ACC112 (cell line): ENCODE results near the gene MOK.

Experiments used
- H2AFZ ChIP-seq: fragments of 200-600 bp; sonication (generic); one replicate; pipeline ENCODE4 v1.6.0; 2017; ENCODE audit warnings: antibody characterized with exemption, low read length; ENCODE audit not compliant: unreplicated experiment
- H3K27ac ChIP-seq: fragments of 200-600 bp; sonication (generic); 2 replicates; pipeline ENCODE4 v1.5.1; 2014; ENCODE audit warnings: low read depth, mild to moderate bottlenecking, antibody characterized with exemption, low read length, moderate library complexity
- H3K27me3 ChIP-seq: fragments of 200-600 bp; sonication (generic); 2 replicates; pipeline ENCODE4 v1.6.1; 2014; ENCODE audit warnings: mild to moderate bottlenecking, antibody characterized with exemption, low read length, moderate library complexity, mixed read lengths; ENCODE audit not compliant: insufficient read depth
- H3K36me3 ChIP-seq: fragments of 200-600 bp; sonication (generic); 2 replicates; pipeline ENCODE4 v1.6.1; 2016; ENCODE audit warnings: mild to moderate bottlenecking, antibody characterized with exemption, low read length, moderate library complexity, mixed read lengths; ENCODE audit not compliant: insufficient read depth
- H3K4me1 ChIP-seq: fragments of 200-600 bp; sonication (generic); one replicate; pipeline ENCODE4 v1.6.1; 2016; ENCODE audit warnings: low read length, mixed read lengths; ENCODE audit not compliant: insufficient read depth, unreplicated experiment, control insufficient read depth
- H3K4me3 ChIP-seq: fragments of 200-600 bp; sonication (generic); 2 replicates; pipeline ENCODE4 v1.5.1; 2014; ENCODE audit warnings: mild to moderate bottlenecking, low read depth, low read length
- H3K79me2 ChIP-seq: fragments of 200-600 bp; sonication (generic); one replicate; pipeline ENCODE4 v1.6.0; 2016; ENCODE audit warnings: low read length; ENCODE audit not compliant: control insufficient read depth, unreplicated experiment, insufficient read depth

The MOK gene

DNA sequence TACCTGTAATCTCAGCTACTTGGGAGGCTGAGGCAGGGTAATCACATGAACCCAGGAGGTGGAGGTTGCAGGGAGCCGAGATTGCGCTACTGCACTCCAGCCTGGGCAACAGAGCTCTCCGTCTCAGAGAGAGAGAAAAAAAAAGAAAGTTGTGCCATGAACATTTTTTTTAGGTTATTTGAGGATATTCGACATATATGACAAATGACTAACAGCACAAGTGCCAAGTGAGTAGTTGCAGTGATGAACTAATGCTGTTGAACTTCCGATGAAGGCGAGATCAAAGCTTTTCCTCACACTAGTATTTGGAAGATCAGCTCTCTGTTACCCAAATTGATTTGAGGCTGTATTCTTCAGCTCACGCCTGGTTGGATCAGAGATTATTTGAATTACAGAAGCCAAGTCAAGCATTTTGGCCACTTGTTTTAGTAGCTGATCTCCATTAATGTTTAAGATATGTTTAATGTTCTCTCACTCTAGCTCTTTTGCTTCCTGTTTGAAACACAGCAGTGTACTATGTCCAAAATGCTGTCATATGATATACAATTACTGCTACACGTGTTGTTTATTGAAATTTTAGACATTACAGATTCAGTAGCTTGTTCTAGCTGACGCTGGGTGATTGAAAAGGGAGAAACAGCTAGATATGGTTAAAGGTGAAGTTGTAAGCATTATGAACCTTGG, 121.9 kb downstream of the MOK start:
- no peaks in the 10 kb centered on the region for H3K36me3 ChIP-seq
- no peak overlapping the region for H3K4me3 ChIP-seq
- no peaks in the 10 kb centered on the region for H3K27me3 ChIP-seq
- 0 out of 2 replicates have a peak overlapping the region, but pooled peaks have one; percentile 1 for H3K27ac ChIP-seq
- H3K4me1 ChIP-seq: peaks cover 49% of the 10 kb centered on the region
- H3K79me2 ChIP-seq: peaks cover 69% of the 10 kb centered on the region
- H2AFZ ChIP-seq: no peak overlapping the region

GRCh38 chr14:102182190-102182589, 122.8 kb downstream of the MOK start:
- Histone ChIP-seq H3K36me3 (no peaks in the 10 kb centered on the region), H3K4me1 (peaks cover 40% of the 10 kb centered on the region), H3K79me2 (peaks cover 67% of the 10 kb centered on the region), H2AFZ (no peak overlapping the region), H3K4me3 (no peak overlapping the region), H3K27ac (peak overlapping the region; percentile 13; the same call in 1 of the 2 replicates), H3K27me3 (no peaks in the 10 kb centered on the region)

GRCh38 chr14:102181187-102181586, 123.8 kb downstream of the MOK start:
- Histone ChIP-seq H3K27me3 (no peaks in the 10 kb centered on the region), H3K79me2 (peaks cover 68% of the 10 kb centered on the region), H2AFZ (no peak overlapping the region), H3K27ac (no peak overlapping the region), H3K4me3 (no peak overlapping the region), H3K36me3 (no peaks in the 10 kb centered on the region), H3K4me1 (peaks cover 31% of the 10 kb centered on the region)

DNA sequence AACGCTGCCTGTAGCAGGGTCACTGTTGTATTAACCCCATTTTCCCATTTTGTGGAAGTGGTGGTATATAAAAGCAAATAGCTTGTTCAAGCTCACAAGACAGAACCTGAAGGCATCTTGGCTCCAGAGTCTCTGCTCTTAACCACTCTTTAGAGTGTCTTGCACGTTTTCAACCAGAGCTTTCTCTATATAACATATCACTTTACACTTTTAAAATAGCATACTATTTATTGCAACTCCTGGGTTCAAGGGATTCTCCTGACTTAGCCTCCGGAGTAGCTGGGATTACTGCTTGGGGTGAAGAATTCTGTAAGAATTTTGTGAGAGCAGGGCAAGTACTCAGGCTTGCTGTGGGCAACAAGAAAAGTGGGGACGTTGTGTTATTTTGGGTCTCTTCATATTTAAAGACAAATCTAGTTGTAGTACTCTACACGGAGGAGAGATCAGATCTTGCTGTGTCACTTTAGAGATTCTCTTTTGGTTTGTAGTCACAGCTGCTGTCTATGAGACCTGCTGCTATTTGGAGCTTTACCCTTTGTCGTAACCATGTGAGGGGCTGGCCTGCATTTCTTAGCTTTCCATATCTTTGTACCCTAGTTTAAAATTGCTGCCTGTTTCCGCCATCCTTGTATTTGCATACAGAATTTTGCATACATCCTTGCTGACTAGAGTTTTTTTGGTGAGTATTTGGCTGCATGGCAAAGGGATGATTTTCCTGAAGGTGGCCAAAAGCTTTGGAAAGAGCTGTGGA, 124.5 kb downstream of the MOK start:
- Histone ChIP-seq H3K4me3 (no peak overlapping the region), H3K79me2 (peaks cover 66% of the 10 kb centered on the region), H2AFZ (no peak overlapping the region), H3K36me3 (no peaks in the 10 kb centered on the region), H3K27me3 (no peaks in the 10 kb centered on the region), H3K4me1 (peaks cover 26% of the 10 kb centered on the region), H3K27ac (no peak overlapping the region)
